Thyroid gland (tissue), 4 donors: ENCODE results near the gene SH2D3C. TPM values are rescaled to one million over a fixed set of nuclear protein-coding genes. Genes with fewer than 3 reads are reported as not detected.

Experiments used
- DNase-seq, 2 donors: peaks; one replicate each; pipeline ENCODE4 v3.0.0-alpha.2; 2019
- H3K27ac ChIP-seq, 3 donors: fragments of 200-600 bp; sonication (generic); 1 replicate in 2 of 3; 2 replicates in 1 of 3; pipeline ENCODE4 v1.5.1; 2016 to 2019; ENCODE audit warnings: mild to moderate bottlenecking in 1 of 3, moderate library complexity in 1 of 3
- H3K27me3 ChIP-seq: fragments of 200-600 bp; sonication (generic); one replicate; pipeline ENCODE4 v1.5.1; 2019
- H3K36me3 ChIP-seq, 2 donors: fragments of 200-600 bp; sonication (generic); one replicate each; pipeline ENCODE4 v1.5.1; 2016 to 2019
- H3K4me1 ChIP-seq, 2 donors: fragments of 200-600 bp; sonication (generic); one replicate each; pipeline ENCODE4 v1.5.1; 2017 to 2019
- H3K4me3 ChIP-seq, 3 donors: fragments of 200-600 bp; sonication (generic); replicated peaks in 1 of 3; 1 replicate in 2 of 3; 2 replicates in 1 of 3; pipeline ENCODE4 v1.5.1; 2016; ENCODE audit warnings: mild to moderate bottlenecking in 1 of 3
- H3K9me3 ChIP-seq: fragments of 200-600 bp; sonication (generic); one replicate; pipeline ENCODE4 v1.5.1; 2017
- POLR2A ChIP-seq, 2 donors: fragments of 450-650 bp; IDR thresholded peaks; one replicate each; pipeline ENCODE4 v1.6.1; 2017; ENCODE audit warnings: antibody characterized with exemption in 2 of 2, mild to moderate bottlenecking in 2 of 2, moderate library complexity in 1 of 2
- WGBS, 2 donors: methylation state at CpG; one replicate each; pipeline ENCODE4 v1.1.5; 2017; 5-methylcytosine and 5-hydroxymethylcytosine counted together
- intact Hi-C: fragments of 100-400 bp; cut with DNase I; formaldehyde crosslinking; loops from one replicate; pipeline ENCODE4 v1.15.1; 2023
- total RNA-seq, 4 donors: library from RNA; depleted of rRNA; stranded (reverse); fragments of >200 nt; gene quantifications; one replicate each; pipeline ENCODE4 v1.2.3, GENCODE V29; 2016
- TF ChIP-seq, protein P1 (sequence below), 6 experiments: fragments of 200-600 bp in 3 of 6; fragments of 450-650 bp in 3 of 6; sonication (generic) in 3 of 6; IDR thresholded peaks; one replicate each; pipeline ENCODE4 v1.5.1; 2016 to 2019; ENCODE audit warnings: antibody characterized with exemption in 6 of 6, mild to moderate bottlenecking in 2 of 6, inconsistent platforms in 1 of 6, moderate library complexity in 1 of 6

The SH2D3C gene
- total RNA-seq, 4 donors from 2014 or later = 10.0 to 24.9 (median 18.2) TPM

DNA sequence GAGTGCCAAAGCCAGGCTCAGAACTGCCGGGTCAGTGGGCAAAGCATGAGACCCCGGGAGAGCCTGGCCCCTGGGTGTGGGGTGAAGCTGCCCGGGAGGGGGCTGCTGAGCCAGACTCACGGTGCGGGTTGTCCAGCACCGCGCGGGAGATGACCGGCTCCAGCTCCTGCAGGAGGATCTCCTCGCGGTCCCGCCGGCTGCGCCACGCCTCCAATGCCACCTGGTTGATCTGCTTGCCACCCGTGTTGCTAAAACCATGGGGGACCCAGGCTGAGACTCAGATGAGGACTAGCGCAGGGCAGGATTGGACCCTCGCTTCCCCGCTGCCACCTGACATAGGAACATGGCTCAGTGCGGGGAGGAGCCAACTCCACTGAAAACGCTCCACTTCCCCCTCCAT lies 46.0 kb downstream of the SH2D3C start:
- WGBS, 2 donors = 93 to 97% methylated on average over 13 of the region's 21 CpGs
- no peak for DNase-seq
- intact Hi-C loops = loop anchor here (2.0 to 5.0 kb wide), 2 partner anchors 125 to 224 kb away; no protein-coding TSS in a partner anchor

DNA sequence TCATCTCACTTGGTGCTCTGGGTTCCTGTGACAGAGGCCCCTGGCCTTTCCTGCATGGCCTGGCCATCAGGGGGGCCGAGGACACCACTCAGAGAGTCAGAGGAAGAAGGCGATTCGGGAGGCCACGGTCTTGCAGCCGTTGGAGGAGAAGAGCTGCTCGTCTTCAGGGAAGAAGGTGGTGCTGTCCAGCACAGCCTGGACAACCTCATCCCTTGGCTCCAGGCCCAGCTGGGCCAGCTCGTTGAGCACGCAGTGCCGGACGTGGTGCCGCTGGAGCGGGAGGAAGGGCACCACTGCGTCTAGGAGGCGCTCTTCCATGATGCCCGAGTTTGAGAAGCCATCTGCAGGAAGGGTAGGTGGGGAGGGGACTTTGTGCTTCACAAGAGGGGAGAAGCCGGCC lies 46.5 kb downstream of the SH2D3C start:
- DNase-seq = no peak
- TF ChIP-seq POLR2A (IDR thresholded peaks at IDR 0.05) = no peak
- TF ChIP-seq, protein P1, sequence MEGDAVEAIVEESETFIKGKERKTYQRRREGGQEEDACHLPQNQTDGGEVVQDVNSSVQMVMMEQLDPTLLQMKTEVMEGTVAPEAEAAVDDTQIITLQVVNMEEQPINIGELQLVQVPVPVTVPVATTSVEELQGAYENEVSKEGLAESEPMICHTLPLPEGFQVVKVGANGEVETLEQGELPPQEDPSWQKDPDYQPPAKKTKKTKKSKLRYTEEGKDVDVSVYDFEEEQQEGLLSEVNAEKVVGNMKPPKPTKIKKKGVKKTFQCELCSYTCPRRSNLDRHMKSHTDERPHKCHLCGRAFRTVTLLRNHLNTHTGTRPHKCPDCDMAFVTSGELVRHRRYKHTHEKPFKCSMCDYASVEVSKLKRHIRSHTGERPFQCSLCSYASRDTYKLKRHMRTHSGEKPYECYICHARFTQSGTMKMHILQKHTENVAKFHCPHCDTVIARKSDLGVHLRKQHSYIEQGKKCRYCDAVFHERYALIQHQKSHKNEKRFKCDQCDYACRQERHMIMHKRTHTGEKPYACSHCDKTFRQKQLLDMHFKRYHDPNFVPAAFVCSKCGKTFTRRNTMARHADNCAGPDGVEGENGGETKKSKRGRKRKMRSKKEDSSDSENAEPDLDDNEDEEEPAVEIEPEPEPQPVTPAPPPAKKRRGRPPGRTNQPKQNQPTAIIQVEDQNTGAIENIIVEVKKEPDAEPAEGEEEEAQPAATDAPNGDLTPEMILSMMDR (IDR thresholded peaks at IDR 0.05) = no peak
- H3K4me3 ChIP-seq = no peak overlapping the region
- H3K36me3 ChIP-seq = peaks cover 0 to 4% of the 10 kb centered on the region in 2 donors
- no peaks in the 10 kb centered on the region for H3K27me3 ChIP-seq
- no peak overlapping the region for H3K27ac ChIP-seq
- H3K9me3 ChIP-seq = no peaks in the 10 kb centered on the region
- intact Hi-C loops = loop anchor here (2.0 to 5.0 kb wide), 2 partner anchors 125 to 223 kb away; no protein-coding TSS in a partner anchor
- peaks cover 4 to 7% of the 10 kb centered on the region in 2 donors for H3K4me1 ChIP-seq
- WGBS, 2 donors = 68 to 72% methylated on average over 14 to 15 of the region's 16 CpGs

More for the DNA sequence above, 46.0 kb downstream of the SH2D3C start:
- H3K4me3 ChIP-seq = no peak overlapping the region
- no peak overlapping the region for H3K27ac ChIP-seq
- H3K27me3 ChIP-seq = no peaks in the 10 kb centered on the region
- H3K9me3 ChIP-seq = no peaks in the 10 kb centered on the region
- H3K4me1 ChIP-seq = peaks cover 4 to 7% of the 10 kb centered on the region in 2 donors
- TF ChIP-seq, protein P1 (IDR thresholded peaks at IDR 0.05) = no peak
- TF ChIP-seq POLR2A (IDR thresholded peaks at IDR 0.05) = no peak
- H3K36me3 ChIP-seq = peaks cover 0 to 4% of the 10 kb centered on the region in 2 donors

DNA sequence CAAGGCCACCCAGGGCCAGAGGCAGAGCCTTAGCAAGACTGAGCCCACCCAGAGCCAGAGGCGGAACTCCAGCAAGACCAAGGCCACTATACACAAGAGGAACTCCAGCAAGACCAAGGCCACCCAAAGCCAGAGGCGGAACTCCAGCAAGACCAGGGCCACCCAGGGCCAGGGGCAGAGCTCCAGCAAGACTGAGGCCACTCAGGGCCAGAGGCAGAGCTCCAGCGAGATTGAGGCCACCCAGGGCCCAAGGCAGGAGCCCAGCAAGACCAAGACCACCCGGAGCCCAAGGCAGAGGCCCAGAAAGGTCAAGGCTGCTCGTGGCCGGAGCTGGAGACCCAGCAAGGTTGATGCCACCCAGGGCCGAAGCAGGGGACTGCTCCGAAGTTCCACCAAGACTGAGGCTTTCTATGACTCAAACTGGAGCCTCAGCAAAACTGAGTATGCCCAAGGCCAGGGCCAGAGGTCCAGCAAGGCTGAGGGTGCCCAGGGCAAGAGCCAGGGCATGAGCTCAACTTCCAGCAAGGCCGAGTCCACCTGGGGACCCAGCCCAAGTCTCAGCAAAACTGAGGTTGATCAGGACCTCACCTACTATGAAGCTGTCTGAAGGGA lies 47.6 kb downstream of the SH2D3C start:
- Histone ChIP-seq H3K36me3 (peaks cover 0 to 4% of the 10 kb centered on the region in 2 donors), H3K4me3 (no peak overlapping the region), H3K4me1 (peaks cover 4 to 7% of the 10 kb centered on the region in 2 donors), H3K27ac (no peak overlapping the region), H3K9me3 (no peaks in the 10 kb centered on the region), H3K27me3 (no peaks in the 10 kb centered on the region)
- 80 to 93% methylated on average over 3 to 8 of the region's 9 CpGs for WGBS, 2 donors
- intact Hi-C loops = loop anchor here (5.0 kb wide), 1 partner anchor 124 kb away; no protein-coding TSS in a partner anchor
- no peak for DNase-seq
- TF ChIP-seq POLR2A (IDR thresholded peaks at IDR 0.05) = no peak
- TF ChIP-seq, protein P1 (IDR thresholded peaks at IDR 0.05) = no peak

DNA sequence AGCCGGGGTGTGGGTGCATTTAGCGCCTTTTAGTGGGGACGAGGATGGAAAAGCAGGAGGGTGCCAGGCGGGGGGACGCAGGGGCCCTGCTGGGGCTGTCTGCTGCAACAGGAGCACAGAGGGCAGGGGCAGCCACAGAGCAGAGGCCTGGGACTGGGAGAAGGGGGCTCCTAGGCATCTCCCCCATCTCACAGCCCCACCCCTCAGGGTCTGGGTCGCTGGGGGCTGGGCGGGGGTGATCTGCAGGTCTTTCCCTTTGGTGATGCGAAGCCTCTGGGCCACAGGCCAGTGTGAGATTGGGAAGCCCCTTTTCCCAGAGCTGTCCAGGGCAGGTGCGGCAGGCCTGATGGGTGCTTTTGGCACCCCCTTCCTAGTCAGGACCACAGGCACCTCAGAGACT lies 48.2 kb downstream of the SH2D3C start:
- intact Hi-C loops = loop anchor here (5.0 kb wide), 1 partner anchor 123 kb away; no protein-coding TSS in a partner anchor
- Histone ChIP-seq H3K36me3 (peaks cover 0 to 4% of the 10 kb centered on the region in 2 donors), H3K27ac (no peak overlapping the region), H3K4me3 (no peak overlapping the region), H3K27me3 (no peaks in the 10 kb centered on the region), H3K4me1 (peaks cover 4 to 7% of the 10 kb centered on the region in 2 donors), H3K9me3 (no peaks in the 10 kb centered on the region)
- WGBS, 2 donors = 75 to 92% methylated on average over 5 to 6 of the region's 9 CpGs
- DNase-seq = no peak
- TF ChIP-seq, protein P1 (IDR thresholded peaks at IDR 0.05) = no peak
- TF ChIP-seq POLR2A (IDR thresholded peaks at IDR 0.05) = no peak
